A549 (cell line): ENCODE measurements around the gene PFDN1.

Experiments
- CHD4 ChIP-seq: fragments of 200-600 bp; sonication (generic); IDR thresholded peaks from 2 replicates; pipeline ENCODE4 v1.6.1; 2016; ENCODE audit warnings: antibody characterized with exemption, mild to moderate bottlenecking, borderline replicate concordance
- EP300 ChIP-seq, 2 experiments: fragments of >200 bp; sonication (Bioruptor Twin); formaldehyde crosslinking; IDR thresholded peaks; 2 replicates in 1 of 2; 3 replicates in 1 of 2; pipeline ENCODE4 v1.6.1; 2016 to 2017
- ESRRA ChIP-seq: fragments of 150-350 bp; IDR thresholded peaks from 2 replicates; pipeline ENCODE4 v1.6.1; 2014; ENCODE audit warnings: mild to moderate bottlenecking, low read length, borderline replicate concordance
- MAFK ChIP-seq: fragments of 450-650 bp; IDR thresholded peaks from 2 replicates; pipeline ENCODE4 v1.6.1; 2014; ENCODE audit not compliant: partially characterized antibody
- NPAS2 ChIP-seq: fragments of 250-450 bp; sonication (Bioruptor Pico); IDR thresholded peaks from 2 replicates; pipeline ENCODE4 v1.8.0; 2022; ENCODE audit warnings: mild to moderate bottlenecking, moderate library complexity, borderline replicate concordance
- POLR2A ChIP-seq: IDR thresholded peaks from 2 replicates; pipeline ENCODE4 v1.6.1; 2012; ENCODE audit warnings: mild to moderate bottlenecking, low read length
- RAD21 ChIP-seq, 2 experiments: fragments of >200 bp in 1 of 2; sonication (Bioruptor Twin) in 1 of 2; formaldehyde crosslinking in 1 of 2; IDR thresholded peaks in 1 of 2; conservative IDR thresholded peaks in 1 of 2; 2 replicates in 1 of 2; 3 replicates in 1 of 2; pipeline ENCODE4 v1.6.1; 2012 to 2018; ENCODE audit warnings: inconsistent platforms in 1 of 2
- RFX5 ChIP-seq: fragments of 450-650 bp; IDR thresholded peaks from 2 replicates; pipeline ENCODE4 v1.7.1; 2014; ENCODE audit warnings: antibody characterized with exemption, mild to moderate bottlenecking, moderate library complexity
- ZFP36 ChIP-seq: fragments of 450-650 bp; IDR thresholded peaks from 2 replicates; pipeline ENCODE4 v1.6.1; 2014; ENCODE audit warnings: borderline replicate concordance; ENCODE audit not compliant: partially characterized antibody
- TF ChIP-seq, protein P1 (sequence below): IDR thresholded peaks from 2 replicates; pipeline ENCODE4 v1.6.1; 2012
- TF ChIP-seq, protein P2 (sequence below): IDR thresholded peaks from 2 replicates; pipeline ENCODE4 v1.6.1; 2012

DNA sequence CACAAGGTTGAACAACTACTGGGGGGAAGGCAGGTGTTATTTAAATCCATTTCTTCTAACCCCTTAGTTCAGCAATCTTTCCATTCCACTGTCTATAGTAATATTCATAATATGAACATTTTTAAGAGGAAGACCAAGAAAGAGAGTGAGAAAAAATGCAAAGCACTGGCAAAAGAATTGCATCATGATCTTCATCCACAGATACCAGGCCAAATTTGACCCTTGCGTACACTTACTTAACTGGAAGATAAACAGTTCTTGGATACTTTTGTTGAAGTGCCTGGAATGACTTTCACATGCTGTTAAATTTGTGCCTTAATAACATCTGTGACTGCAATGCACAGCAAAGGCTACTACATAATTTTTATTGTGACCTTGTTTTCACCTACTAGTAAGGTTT is 1.8 kb downstream of the PFDN1 start:
- TF ChIP-seq MAFK (no peak), POLR2A (no peak), RAD21 (conservative IDR thresholded peaks at IDR 0.05 in 1 of 2, IDR thresholded peaks at IDR 0.05 in 1 of 2) (no peak), ESRRA (no peak), NPAS2 (no peak), EP300 (IDR thresholded peaks at IDR 0.05) (no peak), RFX5 (no peak), ZFP36 (no peak), CHD4 (no peak)
- TF ChIP-seq, protein P1, sequence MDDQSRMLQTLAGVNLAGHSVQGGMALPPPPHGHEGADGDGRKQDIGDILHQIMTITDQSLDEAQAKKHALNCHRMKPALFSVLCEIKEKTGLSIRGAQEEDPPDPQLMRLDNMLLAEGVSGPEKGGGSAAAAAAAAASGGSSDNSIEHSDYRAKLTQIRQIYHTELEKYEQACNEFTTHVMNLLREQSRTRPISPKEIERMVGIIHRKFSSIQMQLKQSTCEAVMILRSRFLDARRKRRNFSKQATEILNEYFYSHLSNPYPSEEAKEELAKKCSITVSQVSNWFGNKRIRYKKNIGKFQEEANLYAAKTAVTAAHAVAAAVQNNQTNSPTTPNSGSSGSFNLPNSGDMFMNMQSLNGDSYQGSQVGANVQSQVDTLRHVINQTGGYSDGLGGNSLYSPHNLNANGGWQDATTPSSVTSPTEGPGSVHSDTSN: no peak
- TF ChIP-seq, protein P2, sequence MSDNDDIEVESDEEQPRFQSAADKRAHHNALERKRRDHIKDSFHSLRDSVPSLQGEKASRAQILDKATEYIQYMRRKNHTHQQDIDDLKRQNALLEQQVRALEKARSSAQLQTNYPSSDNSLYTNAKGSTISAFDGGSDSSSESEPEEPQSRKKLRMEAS: no peak
